IMR-90 (cell line): Measurements from ENCODE around the gene NDUFS7. TPM values are rescaled to one million over a fixed set of nuclear protein-coding genes. Genes with fewer than 3 reads are reported as not detected.

Experiments
- ATAC-seq: fragments of 200-7000 bp; cut with Tn5 transposase; 2 replicates; pipeline ENCODE4 v1.9.1; 2020; ENCODE audit warnings: low read depth, mild to moderate bottlenecking, moderate library complexity
- BruUV-seq: library from RNA; stranded (reverse); fragments of 400-500 nt; replicated peaks from 2 replicates; lab custom pipeline; 2021; lab: Mats Ljungman, UMichigan
- CTCF ChIA-PET: fragments of 300-600 bp; formaldehyde crosslinking; extraction: SDS; loops from one replicate; lab custom pipeline; 2021; ENCODE audit warnings: antibody characterized with exemption; lab: Yijun Ruan, JAX
- POLR2A ChIA-PET: fragments of 300-600 bp; sonication (Branson Sonifier 250); formaldehyde crosslinking; loops from one replicate; lab custom pipeline; 2022; ENCODE audit warnings: antibody characterized with exemption; ENCODE audit not compliant: unreplicated experiment; lab: Charles Lee
- DNase-seq: peaks from one replicate; pipeline ENCODE4 v3.0.0; 2013
- H2AFZ ChIP-seq: replicated peaks from 2 replicates; pipeline ENCODE3; 2013; ENCODE audit warnings: low read length, mild to moderate bottlenecking; ENCODE audit not compliant: poor library complexity
- H2AK5ac ChIP-seq: 2 replicates; pipeline ENCODE4 v1.6.1; 2013; ENCODE audit warnings: low read depth, low read length, inconsistent platforms
- H2AK9ac ChIP-seq: replicated peaks from 2 replicates; pipeline ENCODE3; 2013; ENCODE audit warnings: mild to moderate bottlenecking, low read depth, low read length, moderate library complexity; ENCODE audit not compliant: poor library complexity
- H2BK120ac ChIP-seq: 2 replicates; pipeline ENCODE4 v1.6.1; 2013; ENCODE audit warnings: low read depth, low read length, inconsistent platforms
- H2BK15ac ChIP-seq: 3 replicates; pipeline ENCODE4 v1.6.1; 2013; ENCODE audit warnings: low read depth, low read length, inconsistent platforms
- H2BK20ac ChIP-seq: 2 replicates; pipeline ENCODE4 v1.6.1; 2013; ENCODE audit warnings: low read depth, mild to moderate bottlenecking, inconsistent platforms, low read length, moderate library complexity
- H2BK5ac ChIP-seq: 2 replicates; pipeline ENCODE4 v1.6.1; 2013; ENCODE audit warnings: mild to moderate bottlenecking, low read depth, low read length, inconsistent platforms; ENCODE audit not compliant: poor library complexity, severe bottlenecking
- H3K14ac ChIP-seq: replicated peaks from 2 replicates; pipeline ENCODE4 v1.6.1; 2013; ENCODE audit warnings: low read depth, low read length, inconsistent platforms
- H3K18ac ChIP-seq: 2 replicates; pipeline ENCODE4 v1.6.1; 2013; ENCODE audit warnings: low read depth, low read length, control low read depth
- H3K23ac ChIP-seq: 2 replicates; pipeline ENCODE4 v1.6.1; 2013; ENCODE audit warnings: low read depth, low read length, inconsistent platforms
- H3K27ac ChIP-seq: 2 replicates; pipeline ENCODE4 v1.5.1; 2013; ENCODE audit warnings: mild to moderate bottlenecking, control low read depth, low read length; ENCODE audit not compliant: insufficient read depth
- H3K27me3 ChIP-seq: 2 replicates; pipeline ENCODE4 v1.6.1; 2013; ENCODE audit warnings: low read length; ENCODE audit not compliant: control insufficient read depth, insufficient read depth
- H3K36me3 ChIP-seq: 2 replicates; pipeline ENCODE4 v1.6.1; 2013; ENCODE audit warnings: low read length, mixed read lengths; ENCODE audit not compliant: control insufficient read depth, insufficient read depth
- H3K4ac ChIP-seq: 2 replicates; pipeline ENCODE4 v1.6.1; 2013; ENCODE audit warnings: low read depth, low read length, inconsistent platforms
- H3K4me1 ChIP-seq: 2 replicates; pipeline ENCODE4 v1.6.1; 2013; ENCODE audit warnings: low read length, mixed read lengths; ENCODE audit not compliant: control insufficient read depth, insufficient read depth
- H3K4me2 ChIP-seq: 2 replicates; pipeline ENCODE4 v1.6.1; 2013; ENCODE audit warnings: low read depth, mild to moderate bottlenecking, control low read depth, low read length, moderate library complexity
- H3K4me3 ChIP-seq: 2 replicates; pipeline ENCODE4 v1.5.1; 2013; ENCODE audit warnings: low read depth, mild to moderate bottlenecking, control low read depth, low read length, moderate library complexity; ENCODE audit not compliant: insufficient read depth
- H3K56ac ChIP-seq: 2 replicates; pipeline ENCODE4 v1.6.1; 2013; ENCODE audit warnings: low read length, inconsistent platforms; ENCODE audit not compliant: insufficient read depth; ENCODE audit errors: extremely low read depth
- H3K79me1 ChIP-seq, 2 experiments: 2 replicates each; pipeline ENCODE4 v1.6.1; 2013; ENCODE audit warnings: low read length in 2 of 2, inconsistent platforms in 1 of 2, low read depth in 1 of 2
- H3K9ac ChIP-seq: 2 replicates; pipeline ENCODE4 v1.6.1; 2013; ENCODE audit warnings: low read depth, low read length, control low read depth
- H3K9me1 ChIP-seq: 2 replicates; pipeline ENCODE4 v1.6.1; 2013; ENCODE audit warnings: low read length, inconsistent platforms; ENCODE audit not compliant: insufficient read depth
- H3K9me3 ChIP-seq: 2 replicates; pipeline ENCODE4 v1.6.1; 2013; ENCODE audit warnings: low read length; ENCODE audit not compliant: control insufficient read depth, insufficient read depth
- H4K20me1 ChIP-seq: 2 replicates; pipeline ENCODE4 v1.6.1; 2013; ENCODE audit warnings: low read length, inconsistent platforms; ENCODE audit not compliant: insufficient read depth
- H4K5ac ChIP-seq: 2 replicates; pipeline ENCODE4 v1.6.1; 2013; ENCODE audit warnings: mild to moderate bottlenecking, low read depth, low read length, control low read depth
- H4K8ac ChIP-seq, 2 experiments: 2 replicates each; pipeline ENCODE4 v1.6.1; 2013; ENCODE audit warnings: low read depth in 2 of 2, low read length in 2 of 2, control low read depth in 1 of 2, inconsistent platforms in 1 of 2
- H4K91ac ChIP-seq: 2 replicates; pipeline ENCODE4 v1.6.1; 2013; ENCODE audit warnings: low read depth, low read length, inconsistent platforms; ENCODE audit not compliant: insufficient read depth
- BHLHE40 ChIP-seq: fragments of 150-350 bp; IDR thresholded peaks from 2 replicates; pipeline ENCODE4 v1.6.1; 2016; ENCODE audit warnings: mild to moderate bottlenecking, low read depth, low read length
- MAZ ChIP-seq: IDR thresholded peaks from 2 replicates; pipeline ENCODE4 v1.6.1; 2012; ENCODE audit warnings: low read depth, mild to moderate bottlenecking, low read length, improper control_type of control experiment, moderate library complexity, borderline replicate concordance
- WGBS, 2 experiments: methylation state at CpG; one replicate each; pipeline versions ENCODE4 v1.1.5 to v1.1.7; 2013; ENCODE audit warnings: missing lambda C conversion rate in 2 of 2; ENCODE audit not compliant: insufficient read length in 1 of 2; ENCODE audit errors: extremely low coverage in 2 of 2; 5-methylcytosine and 5-hydroxymethylcytosine counted together
- dilution Hi-C: fragments of 300-500 bp; cut with HindIII; formaldehyde crosslinking; loops from one replicate; pipeline ENCODE4 v1.14.3; 2018; ENCODE audit warnings: low sequenced_read_pairs; ENCODE audit not compliant: unreplicated experiment
- in situ Hi-C: fragments of 300-500 bp; cut with MboI; formaldehyde crosslinking; loops from 3 replicates; pipeline ENCODE4 v1.14.3; 2019; ENCODE audit warnings: low sequenced_read_pairs, inconsistent platforms, mixed read lengths
- intact Hi-C: fragments of 100-400 bp; cut with micrococcal nuclease; formaldehyde crosslinking; loops from 2 replicates; pipeline ENCODE4 v1.10.0; 2022
- polyA plus RNA-seq, 3 experiments: library from polyadenylated mRNA; depleted of rRNA; stranded (reverse); fragments of >200 nt; gene quantifications; 2 replicates each; pipeline ENCODE4 v1.2.3, GENCODE V29; 2012; ENCODE audit warnings: low replicate concordance in 1 of 3
- total RNA-seq: library from RNA; depleted of rRNA; stranded (reverse); fragments of >200 nt; gene quantifications from 2 replicates; pipeline ENCODE4 v1.2.3, GENCODE V29; 2012

NDUFS7 gene
- total and polyA plus RNA-seq, 2 of the 4 experiments (the other 2 are of a cell fraction): 60.8 to 136 TPM

GRCh38 chr19:1407528-1408299, 24.0 kb downstream of the NDUFS7 start, which contains the start of gene DAZAP1:
TSS of gene DAZAP1 (plus strand) at chr19:1407586. CDS start at chr19:1407774, 188 bp downstream.
- no peaks in the 10 kb centered on the region for H3K9me3 ChIP-seq
- no peak within 1 kb of the TSS for H2BK120ac ChIP-seq
- H3K27me3 ChIP-seq: no peaks in the 10 kb centered on the region
- peak within 1 kb of the TSS; percentile 79 for H3K14ac ChIP-seq
- DNase-seq (no peak), ATAC-seq (peak; percentile 48)
- H3K79me1 ChIP-seq: peaks cover 0 to 35% of the 10 kb centered on the region in 2 experiments; a peak in 1 of 4 replicates
- BruUV-seq: no TSS peak
- no peak within 1 kb of the TSS for H2BK15ac ChIP-seq
- peaks cover 47% of the 10 kb centered on the region for H4K20me1 ChIP-seq
- peak within 1 kb of the TSS; percentile 83 for H3K27ac ChIP-seq
- H3K4me2 ChIP-seq: peak within 1 kb of the TSS; percentile 93
- intact Hi-C loops: loop anchor here (5.0 kb wide), 1 partner anchor 130 kb away; the partner anchor contains the start of gene FAM174C
- peak within 1 kb of the TSS; percentile 87 for H2AK5ac ChIP-seq
- ChIA-PET CTCF (no interaction called here), POLR2A (no interaction called here)
- peak within 1 kb of the TSS; percentile 93 for H2AFZ ChIP-seq
- peak within 1 kb of the TSS; percentile 85 to 92 for H4K8ac ChIP-seq
- dilution Hi-C loops: no loop called here
- H3K36me3 ChIP-seq: peaks cover 8% of the 10 kb centered on the region; the same call in 1 of the 2 replicates
- H3K4ac ChIP-seq: peak within 1 kb of the TSS; percentile 84
- H4K5ac ChIP-seq: peak within 1 kb of the TSS; percentile 48
- H3K23ac ChIP-seq: peak within 1 kb of the TSS; percentile 39; the same call in 1 of the 2 replicates
- H3K56ac ChIP-seq: peak within 1 kb of the TSS; percentile 50; the same call in 1 of the 2 replicates
- peak within 1 kb of the TSS; percentile 99 for H2AK9ac ChIP-seq
- peak within 1 kb of the TSS; percentile 84 for H2BK5ac ChIP-seq
- TF ChIP-seq MAZ: peak; percentile 28; the same call in 1 of the 2 replicates
- TF ChIP-seq BHLHE40: no peak
- peak within 1 kb of the TSS; percentile 16; the same call in 1 of the 2 replicates for H3K18ac ChIP-seq
- peak within 1 kb of the TSS; percentile 73 for H3K9ac ChIP-seq
- peak within 1 kb of the TSS; percentile 57; the same call in 1 of the 2 replicates for H4K91ac ChIP-seq
- H3K4me1 ChIP-seq: peaks cover 24% of the 10 kb centered on the region
- H3K4me3 ChIP-seq: peak within 1 kb of the TSS; percentile 85
- WGBS, 2 experiments: 0% methylated on average over 35 of the region's 121 CpGs; no CpG with 5 or more reads in 1 of the 2 experiments
- peaks cover 8% of the 10 kb centered on the region for H3K9me1 ChIP-seq
- in situ Hi-C loops: no loop called here
- no peak within 1 kb of the TSS for H2BK20ac ChIP-seq
